ENCODE measurements around the gene INHA. TPM values are rescaled to one million over a fixed set of nuclear protein-coding genes. Genes with fewer than 3 reads are reported as not detected.

INHA gene
- total RNA-seq, 1 experiment from 2014 or later = not detected

GRCh38 chr2:219591091-219591490, 19.0 kb downstream of the INHA start (continued):
- TF ChIP-seq, protein P1, sequence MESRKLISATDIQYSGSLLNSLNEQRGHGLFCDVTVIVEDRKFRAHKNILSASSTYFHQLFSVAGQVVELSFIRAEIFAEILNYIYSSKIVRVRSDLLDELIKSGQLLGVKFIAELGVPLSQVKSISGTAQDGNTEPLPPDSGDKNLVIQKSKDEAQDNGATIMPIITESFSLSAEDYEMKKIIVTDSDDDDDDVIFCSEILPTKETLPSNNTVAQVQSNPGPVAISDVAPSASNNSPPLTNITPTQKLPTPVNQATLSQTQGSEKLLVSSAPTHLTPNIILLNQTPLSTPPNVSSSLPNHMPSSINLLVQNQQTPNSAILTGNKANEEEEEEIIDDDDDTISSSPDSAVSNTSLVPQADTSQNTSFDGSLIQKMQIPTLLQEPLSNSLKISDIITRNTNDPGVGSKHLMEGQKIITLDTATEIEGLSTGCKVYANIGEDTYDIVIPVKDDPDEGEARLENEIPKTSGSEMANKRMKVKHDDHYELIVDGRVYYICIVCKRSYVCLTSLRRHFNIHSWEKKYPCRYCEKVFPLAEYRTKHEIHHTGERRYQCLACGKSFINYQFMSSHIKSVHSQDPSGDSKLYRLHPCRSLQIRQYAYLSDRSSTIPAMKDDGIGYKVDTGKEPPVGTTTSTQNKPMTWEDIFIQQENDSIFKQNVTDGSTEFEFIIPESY (IDR thresholded peaks at IDR 0.05; ENCODE audit: extremely low read depth, insufficient replicate concordance, low read length) = no peak
- TF ChIP-seq TCF7L2 (IDR thresholded peaks at IDR 0.05; ENCODE audit: borderline replicate concordance, extremely low read depth, insufficient read depth, insufficient read length) (no peak), SIN3A (IDR thresholded peaks at IDR 0.05; ENCODE audit: low read depth) (no peak)
- TF ChIP-seq, protein P2, sequence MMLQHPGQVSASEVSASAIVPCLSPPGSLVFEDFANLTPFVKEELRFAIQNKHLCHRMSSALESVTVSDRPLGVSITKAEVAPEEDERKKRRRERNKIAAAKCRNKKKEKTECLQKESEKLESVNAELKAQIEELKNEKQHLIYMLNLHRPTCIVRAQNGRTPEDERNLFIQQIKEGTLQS (IDR thresholded peaks at IDR 0.05) = no peak

DNA sequence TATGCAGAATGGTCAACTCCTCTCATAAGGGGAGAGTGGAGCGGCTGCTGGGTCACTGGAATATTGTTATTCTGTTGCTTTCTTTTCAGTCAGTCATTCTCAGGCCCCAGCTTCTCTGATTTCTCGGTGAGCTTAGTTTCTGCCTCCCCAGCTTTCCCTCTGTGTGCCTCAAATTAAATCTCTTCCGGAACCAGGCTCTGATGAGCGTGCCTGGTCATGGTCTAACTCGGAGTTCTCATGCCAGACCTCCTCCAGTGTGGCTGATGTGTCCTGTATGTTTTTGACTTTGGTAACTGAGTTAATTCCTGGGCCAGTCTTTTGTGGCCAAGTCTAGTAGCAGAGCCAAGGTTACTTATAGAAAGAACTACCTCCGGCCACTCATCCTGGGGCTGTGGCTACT, 20.6 kb downstream of the INHA start:
- Histone ChIP-seq H3K79me2 (ENCODE audit: insufficient read depth, low read length) (0 out of 2 replicates have a peak, but pooled peaks cover 9% of the 10 kb centered on the region), H3K4me1 (ENCODE audit: control insufficient read depth in 1 of 2, insufficient read depth in 2 of 2, low read length in 2 of 2) (peaks cover 6 to 20% of the 10 kb centered on the region in 2 experiments; a peak in 3 of 4 replicates), H2AFZ (ENCODE audit: low read depth, low read length, poor library complexity, severe bottlenecking) (no peak overlapping the region), H3K36me3 (ENCODE audit: control insufficient read depth in 1 of 2, insufficient read depth in 2 of 2, low read length in 2 of 2) (no peaks in the 10 kb centered on the region), H3K9me2 (ENCODE audit: insufficient read depth) (no peaks in the 10 kb centered on the region), H3K27me3 (ENCODE audit: insufficient read depth, low read length) (no peaks in the 10 kb centered on the region), H4K20me1 (ENCODE audit: insufficient read depth) (no peaks in the 10 kb centered on the region), H3K9ac (ENCODE audit: low read length) (no peak overlapping the region), H3K27ac (ENCODE audit: low read depth, low read length) (no peak overlapping the region), H3K9me3 (ENCODE audit: control insufficient read depth in 1 of 2, insufficient read depth in 1 of 2, low read depth in 1 of 2, low read length in 2 of 2) (no peaks in the 10 kb centered on the region), H3K4me2 (ENCODE audit: low read length) (no peak overlapping the region), H3K4me3 (replicated peaks in 1 of 2; ENCODE audit: low read depth in 1 of 2, low read length in 2 of 2) (no peak overlapping the region)
- CTCF ChIA-PET = no interaction called here
- no TSS peak for BruUV-seq (replicated peaks)
- DNase-seq (ENCODE audit: low read depth, low spot score) (no peak), ATAC-seq (no peak)
- intact Hi-C loops (cut with micrococcal nuclease) = no loop called here
- TF ChIP-seq RAD21 (IDR thresholded peaks at IDR 0.05; ENCODE audit: low read depth) (no peak), EZH2 (IDR thresholded peaks at IDR 0.05) (no peak), YY1 (IDR thresholded peaks at IDR 0.05; ENCODE audit: extremely low read depth, insufficient replicate concordance, low read depth, low read length) (no peak), EZH2phosphoT487 (IDR thresholded peaks at IDR 0.05; ENCODE audit: borderline replicate concordance) (no peak), SP1 (IDR thresholded peaks at IDR 0.05; ENCODE audit: low read depth) (no peak)
- RAD21 ChIA-PET (ENCODE audit: low non-redundant PET in 1 of 2, low total read pairs in 2 of 2, uncharacterized antibody in 2 of 2, unreplicated experiment in 2 of 2) = no interaction called here
- POLR2A ChIA-PET = no interaction called here

All from HCT116 (cell line).